Endothelial cell of hepatic sinusoid (primary cell): ENCODE results near the gene ITIH4.

Experiments
- in situ Hi-C: cut with HindIII; loops from 2 replicates; pipeline ENCODE4 v1.10.0; 2017; ENCODE audit warnings: low sequenced_read_pairs

ITIH4 gene

GRCh38 chr3:52773361-52774065, 57.0 kb downstream of the ITIH4 start:
- in situ Hi-C loops: no loop called here

- in situ Hi-C loops: no loop called here
These were observed 58.8 kb downstream of the ITIH4 start for GRCh38 chr3:52771702-52772101.

- in situ Hi-C loops: no loop called here
These were observed 59.2 kb downstream of the ITIH4 start for GRCh38 chr3:52771334-52771681.

GRCh38 chr3:52770496-52771333, 59.8 kb downstream of the ITIH4 start, which contains the start of gene NEK4:
Gene NEK4, minus strand, starts transcription at chr3:52770940. Its CDS starts 194 bp downstream, at chr3:52770746.
- in situ Hi-C loops: no loop called here

DNA sequence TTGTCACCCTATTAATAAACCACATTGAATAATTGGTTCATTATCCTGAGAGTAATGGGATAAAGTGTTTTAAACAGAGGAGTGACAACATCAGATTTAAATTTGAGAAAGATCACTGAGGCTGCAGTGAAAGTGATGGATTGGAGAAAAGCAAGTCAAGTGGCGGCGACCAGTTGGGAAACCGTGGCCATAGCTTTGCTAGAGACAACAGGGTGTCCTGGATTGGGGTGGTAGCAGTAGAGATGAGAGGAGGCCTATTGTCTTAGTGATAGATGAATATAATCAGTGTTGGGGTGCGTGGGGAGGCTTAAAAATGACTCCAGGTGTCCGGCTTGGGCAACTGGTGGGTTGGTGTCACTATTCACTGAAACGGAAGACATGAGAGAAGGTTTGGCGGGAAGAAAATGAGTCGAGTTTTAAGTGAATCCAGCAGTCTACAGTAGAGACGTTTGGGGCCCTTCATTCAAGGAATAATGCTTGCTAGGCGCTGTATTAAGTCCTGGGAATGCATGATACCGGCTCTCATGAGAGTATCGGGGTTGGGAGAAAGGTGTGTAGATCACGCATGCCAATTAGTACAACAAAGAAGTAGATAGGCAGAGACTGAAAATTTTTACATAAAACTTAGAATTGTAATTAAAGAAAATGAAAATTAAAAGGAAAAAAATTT, 60.6 kb downstream of the ITIH4 start:
- in situ Hi-C loops: no loop called here

DNA sequence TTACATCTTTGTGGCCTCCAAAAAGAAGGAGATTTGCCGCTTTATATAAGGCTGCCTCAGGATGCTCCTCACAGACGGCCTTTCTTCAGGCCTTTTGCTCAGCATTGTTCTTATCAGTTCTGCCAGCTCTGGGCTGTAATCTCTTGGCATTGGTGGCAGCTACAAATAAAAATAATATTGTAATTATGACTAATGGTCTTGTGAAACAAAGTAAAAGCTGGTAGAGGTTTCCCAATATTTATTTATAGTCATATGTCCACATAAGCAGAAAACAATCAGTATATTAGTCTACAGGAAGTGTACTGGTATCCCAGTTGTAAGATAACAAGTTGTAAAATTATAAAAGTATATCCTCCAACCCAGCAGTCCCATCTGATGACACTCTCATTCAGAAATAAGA, 67.0 kb downstream of the ITIH4 start:
- in situ Hi-C loops: no loop called here
